Endothelial cell of umbilical vein (primary cell): ENCODE data around the gene CCNDBP1. TPM values are rescaled to one million over a fixed set of nuclear protein-coding genes. Genes with fewer than 3 reads are reported as not detected.

Experiments used
- BruUV-seq: library from RNA; stranded (reverse); fragments of 400-500 nt; replicated peaks from 2 replicates; lab custom pipeline; 2021; lab: Mats Ljungman, UMichigan
- CTCF ChIA-PET: fragments of 300-600, 350-600 bp; sonication (Branson Sonifier 250); formaldehyde crosslinking; loops from one replicate; lab custom pipeline; 2021; ENCODE audit warnings: antibody characterized with exemption, inconsistent platforms; lab: Charles Lee
- POLR2A ChIA-PET: fragments of 300-600, 350-600 bp; sonication (Branson Sonifier 250); formaldehyde crosslinking; loops from one replicate; lab custom pipeline; 2021; ENCODE audit warnings: antibody characterized with exemption, inconsistent platforms; lab: Charles Lee
- DNase-seq: peaks from one replicate; pipeline ENCODE4 v3.0.0-alpha.2; 2011; ENCODE audit warnings: low read depth, low spot score
- FAIRE-seq: peaks from 2 replicates; lab custom pipeline; 2011; peaks lifted over from hg19 to GRCh38; lab: Jason Lieb, UNC
- H2AFZ ChIP-seq: 2 replicates; pipeline ENCODE4 v1.6.0; 2012; ENCODE audit warnings: low read depth, low read length, control low read depth, inconsistent platforms
- H3K27ac ChIP-seq: 2 replicates; pipeline ENCODE4 v1.5.1; 2011; ENCODE audit warnings: low read depth, mild to moderate bottlenecking, control low read depth, low read length, moderate library complexity; ENCODE audit not compliant: insufficient read depth
- H3K27me3 ChIP-seq, 2 experiments: 2 replicates each; pipeline versions ENCODE4 v1.6.0 to v1.6.1; 2011; ENCODE audit warnings: low read length in 2 of 2, mixed read lengths in 1 of 2; ENCODE audit not compliant: control insufficient read depth in 2 of 2, insufficient read depth in 2 of 2
- H3K36me3 ChIP-seq, 2 experiments: 2 replicates in 1 of 2; 3 replicates in 1 of 2; pipeline ENCODE4 v1.5.1; 2011; ENCODE audit warnings: low read length in 2 of 2, mild to moderate bottlenecking in 1 of 2, moderate library complexity in 1 of 2; ENCODE audit not compliant: control insufficient read depth in 2 of 2, insufficient read depth in 2 of 2; ENCODE audit errors: extremely low read depth in 1 of 2
- H3K4me1 ChIP-seq: 3 replicates; pipeline ENCODE4 v1.5.1; 2011; ENCODE audit warnings: mild to moderate bottlenecking, low read length; ENCODE audit not compliant: control insufficient read depth, insufficient read depth; ENCODE audit errors: extremely low read depth
- H3K4me2 ChIP-seq: 2 replicates; pipeline ENCODE4 v1.6.1; 2011; ENCODE audit warnings: low read length, control low read depth, mixed read lengths; ENCODE audit not compliant: insufficient read depth
- H3K4me3 ChIP-seq, 3 experiments: fragments of 200-600 bp in 1 of 3; sonication (generic), shearing (Covaris generic) in 1 of 3; replicated peaks in 1 of 3; 2 replicates each; pipeline ENCODE4 v1.5.1; 2011 to 2016; ENCODE audit warnings: control low read depth in 3 of 3, low read length in 3 of 3, mild to moderate bottlenecking in 2 of 3, inconsistent platforms in 1 of 3, low read depth in 1 of 3, moderate library complexity in 1 of 3; ENCODE audit not compliant: insufficient read depth in 1 of 3
- H3K79me2 ChIP-seq: 2 replicates; pipeline ENCODE4 v1.6.0; 2012; ENCODE audit warnings: low read length, inconsistent platforms; ENCODE audit not compliant: control insufficient read depth, insufficient read depth
- H3K9ac ChIP-seq: replicated peaks from 2 replicates; pipeline ENCODE3; 2011; ENCODE audit warnings: low read length, control low read depth; ENCODE audit not compliant: insufficient read depth; ENCODE audit errors: extremely low read depth
- H3K9me1 ChIP-seq: replicated peaks from 3 replicates; pipeline ENCODE4 v1.6.0; 2011; ENCODE audit warnings: mild to moderate bottlenecking, low read length; ENCODE audit not compliant: control insufficient read depth, insufficient read depth; ENCODE audit errors: extremely low read depth
- H3K9me3 ChIP-seq: replicated peaks from 2 replicates; pipeline ENCODE4 v1.5.1; 2012; ENCODE audit warnings: low read length, inconsistent platforms; ENCODE audit not compliant: control insufficient read depth, insufficient read depth
- H4K20me1 ChIP-seq: replicated peaks from 2 replicates; pipeline ENCODE3; 2011; ENCODE audit warnings: mild to moderate bottlenecking, low read length; ENCODE audit not compliant: control insufficient read depth, insufficient read depth; ENCODE audit errors: extremely low read depth
- CTCF ChIP-seq, 2 donors: IDR thresholded peaks; 1 replicate in 1 of 2; 2 replicates in 1 of 2; pipeline ENCODE4 v1.5.1; 2011; ENCODE audit warnings: low read length in 2 of 2, mild to moderate bottlenecking in 2 of 2, moderate library complexity in 2 of 2, control low read depth in 1 of 2, inconsistent platforms in 1 of 2, low read depth in 1 of 2; ENCODE audit not compliant: insufficient read depth in 1 of 2; ENCODE audit errors: extremely low read depth in 1 of 2
- EZH2 ChIP-seq: IDR thresholded peaks from 2 replicates; pipeline ENCODE4 v1.6.1; 2012; ENCODE audit warnings: borderline replicate concordance, low read depth, mild to moderate bottlenecking, moderate library complexity, low read length, inconsistent platforms; ENCODE audit not compliant: severe bottlenecking
- GATA2 ChIP-seq: IDR thresholded peaks from 2 replicates; pipeline ENCODE4 v1.7.0; 2011; ENCODE audit warnings: low read depth, mild to moderate bottlenecking, moderate library complexity, mixed read lengths, low read length; ENCODE audit not compliant: insufficient read length, insufficient read depth
- JUN ChIP-seq: IDR thresholded peaks from 2 replicates; pipeline ENCODE4 v1.6.1; 2011; ENCODE audit warnings: borderline replicate concordance, low read depth; ENCODE audit not compliant: insufficient read length, insufficient read depth
- MYC ChIP-seq: IDR thresholded peaks from one replicate; pipeline ENCODE4 v1.6.1; 2011; ENCODE audit warnings: mild to moderate bottlenecking, low read depth, low read length
- POLR2AphosphoS5 ChIP-seq: IDR thresholded peaks from 2 replicates; pipeline ENCODE4 v1.6.1; 2012; ENCODE audit warnings: low read depth, mild to moderate bottlenecking, control low read depth, low read length, moderate library complexity; ENCODE audit not compliant: insufficient read depth
- dilution Hi-C: fragments of 300-500 bp; cut with MboI; formaldehyde crosslinking; loops from one replicate; pipeline ENCODE4 v1.15.0; 2019; ENCODE audit warnings: low sequenced_read_pairs; ENCODE audit not compliant: extremely low pct_ligation_motif_present
- intact Hi-C: fragments of 100-400 bp; cut with micrococcal nuclease; formaldehyde crosslinking; loops from one replicate; pipeline ENCODE4 v1.10.0; 2022
- polyA plus RNA-seq, 4 experiments: library from polyadenylated mRNA; depleted of rRNA in 3 of 4; stranded (reverse) in 3 of 4; unstranded in 1 of 4; fragments of >200 nt; gene quantifications; 2 replicates each; pipeline versions ENCODE4 v1.2.1 to v1.2.3, GENCODE V29; 2011 to 2012; ENCODE audit warnings: missing spikeins in 1 of 4
- total RNA-seq: library from RNA; stranded (reverse); gene quantifications from 2 replicates; pipeline ENCODE4 v1.2.3, GENCODE V29; 2021

CCNDBP1 gene
- total and polyA plus RNA-seq, 2 donors (not counting 3 experiments of a cell fraction or from before 2014, with no cell fraction given), result 39.9 to 54.9 TPM

- TF ChIP-seq GATA2, result no peak
- TF ChIP-seq JUN, result no peak
- no peak for TF ChIP-seq MYC
- no peak for TF ChIP-seq CTCF (IDR thresholded peaks at IDR 0.05; ENCODE audit: extremely low read depth in 1 of 2, insufficient read depth in 1 of 2, low read depth in 1 of 2, low read length in 2 of 2)
- no peak overlapping the region for H3K4me2 ChIP-seq
- FAIRE-seq, result no peak
- H3K9me3 ChIP-seq, result no peaks in the 10 kb centered on the region
- H3K27me3 ChIP-seq, result peaks cover 3 to 12% of the 10 kb centered on the region in 2 experiments
- no TSS peak for BruUV-seq
- H3K4me3 ChIP-seq, result no peak overlapping the region
- no peaks in the 10 kb centered on the region for H3K36me3 ChIP-seq
- H3K9me1 ChIP-seq, result no peaks in the 10 kb centered on the region
- intact Hi-C loops, result no loop called here
- H2AFZ ChIP-seq, result no peak overlapping the region
- DNase-seq, result no peak
- POLR2A ChIA-PET, result no interaction called here
- dilution Hi-C loops, result no loop called here
- CTCF ChIA-PET, result interaction anchor here (0.9 to 3.8 kb wide), 3 partner anchors 9 to 73 kb away, joined by 3 to 27 read pairs (median 26); no protein-coding TSS in a partner anchor
- no peak overlapping the region for H3K9ac ChIP-seq
- H3K4me1 ChIP-seq, result no peaks in the 10 kb centered on the region
- no peaks in the 10 kb centered on the region for H4K20me1 ChIP-seq
- no peaks in the 10 kb centered on the region for H3K79me2 ChIP-seq
- no peak overlapping the region for H3K27ac ChIP-seq
Observed at GRCh38 chr15:43212951-43213350, 27.7 kb downstream of the CCNDBP1 start.

- H3K9me3 ChIP-seq, result no peaks in the 10 kb centered on the region
- BruUV-seq, result no TSS peak
- POLR2A ChIA-PET, result no interaction called here
- intact Hi-C loops (no loop called here), dilution Hi-C loops (no loop called here)
- no peaks in the 10 kb centered on the region for H3K79me2 ChIP-seq
- no peak overlapping the region for H3K4me3 ChIP-seq
- no peak overlapping the region for H3K4me2 ChIP-seq
- H3K36me3 ChIP-seq, result no peaks in the 10 kb centered on the region
- H3K9me1 ChIP-seq, result no peaks in the 10 kb centered on the region
- no peaks in the 10 kb centered on the region for H3K4me1 ChIP-seq
- H4K20me1 ChIP-seq, result no peaks in the 10 kb centered on the region
- no peak overlapping the region for H3K9ac ChIP-seq
- CTCF ChIA-PET, result interaction anchor here (0.9 to 3.8 kb wide), 4 partner anchors 9 to 72 kb away, joined by 3 to 27 read pairs (median 15); no protein-coding TSS in a partner anchor
- TF ChIP-seq EZH2 (no peak), POLR2AphosphoS5 (no peak)
- DNase-seq, result no peak
- no peak overlapping the region for H3K27ac ChIP-seq
- FAIRE-seq, result no peak
- peaks cover 5 to 10% of the 10 kb centered on the region in 2 experiments for H3K27me3 ChIP-seq
- no peak overlapping the region for H2AFZ ChIP-seq
Observed at GRCh38 chr15:43213466-43213865, 28.3 kb downstream of the CCNDBP1 start.
